A673 (cell line): Measurements from ENCODE around the gene ADAM12. TPM values are rescaled to one million over a fixed set of nuclear protein-coding genes. Genes with fewer than 3 reads are reported as not detected.

Experiments used
- BruUV-seq: library from RNA; stranded (reverse); fragments of 400-500 nt; replicated peaks from 2 replicates; lab custom pipeline; 2021; lab: Mats Ljungman, UMichigan
- CTCF ChIA-PET: fragments of 300-600 bp; sonication (Branson Sonifier 250); formaldehyde crosslinking; loops from one replicate; lab custom pipeline; 2022; ENCODE audit warnings: antibody characterized with exemption; lab: Charles Lee
- POLR2A ChIA-PET: fragments of 300-600 bp; sonication (Branson Sonifier 250); formaldehyde crosslinking; loops from one replicate; lab custom pipeline; 2022; ENCODE audit warnings: antibody characterized with exemption; ENCODE audit not compliant: low non-redundant PET; lab: Charles Lee
- DNase-seq: peaks from one replicate; pipeline ENCODE4 v3.0.0-alpha.2; 2015; ENCODE audit warnings: low spot score
- H3K27ac ChIP-seq: fragments of 200-600 bp; sonication (generic); 2 replicates; pipeline ENCODE4 v1.5.1; 2016; ENCODE audit warnings: mixed run types, low read depth, mild to moderate bottlenecking, mixed read lengths, antibody characterized with exemption, low read length; ENCODE audit not compliant: poor library complexity, severe bottlenecking
- H3K27me3 ChIP-seq: fragments of 200-600 bp; sonication (generic); replicated peaks from 2 replicates; pipeline ENCODE4 v1.6.1; 2017; ENCODE audit warnings: mixed run types, low read depth, mild to moderate bottlenecking, mixed read lengths, antibody characterized with exemption, low read length; ENCODE audit not compliant: insufficient read depth, poor library complexity
- H3K36me3 ChIP-seq: fragments of 200-600 bp; sonication (generic); 2 replicates; pipeline ENCODE4 v1.6.1; 2016; ENCODE audit warnings: mixed run types, mild to moderate bottlenecking, mixed read lengths, antibody characterized with exemption, low read length; ENCODE audit not compliant: insufficient read depth, poor library complexity, severe bottlenecking
- H3K4me1 ChIP-seq: fragments of 200-600 bp; sonication (generic); 2 replicates; pipeline ENCODE4 v1.6.1; 2017; ENCODE audit warnings: mixed run types, mild to moderate bottlenecking, mixed read lengths, antibody characterized with exemption, low read length; ENCODE audit not compliant: insufficient read depth, poor library complexity, severe bottlenecking
- H3K4me3 ChIP-seq: fragments of 200-600 bp; sonication (generic); 2 replicates; pipeline ENCODE4 v1.5.1; 2016; ENCODE audit warnings: low read depth, mixed run types, mild to moderate bottlenecking, mixed read lengths, low read length; ENCODE audit not compliant: poor library complexity, severe bottlenecking
- H3K9me3 ChIP-seq: fragments of 200-600 bp; sonication (generic); 2 replicates; pipeline ENCODE4 v1.6.1; 2016; ENCODE audit warnings: mixed run types, low read depth, mild to moderate bottlenecking, mixed read lengths, antibody characterized with exemption, low read length; ENCODE audit not compliant: poor library complexity, severe bottlenecking
- CTCF ChIP-seq: fragments of 300-800, 200-600 bp; sonication (generic); conservative IDR thresholded peaks from 2 replicates; pipeline ENCODE4 v1.5.1; 2017; ENCODE audit warnings: low read depth, mild to moderate bottlenecking, antibody characterized with exemption, low read length, moderate library complexity, mixed read lengths
- EZH2 ChIP-seq: fragments of 200-600 bp; sonication (generic); IDR thresholded peaks from 2 replicates; pipeline ENCODE4 v1.6.1; 2017; ENCODE audit warnings: borderline replicate concordance, low read depth, mild to moderate bottlenecking, mixed read lengths, antibody characterized with exemption, low read length; ENCODE audit not compliant: poor library complexity, severe bottlenecking
- intact Hi-C: fragments of 100-400 bp; cut with micrococcal nuclease; formaldehyde crosslinking; loops from one replicate; pipeline ENCODE4 v1.10.0; 2022; ENCODE audit not compliant: unreplicated experiment
- total RNA-seq: library from RNA; stranded (reverse); gene quantifications from 2 replicates; pipeline ENCODE4 v1.2.3, GENCODE V29; 2021

ADAM12 gene
- total RNA-seq, 1 experiment from 2014 or later: 0.17 TPM

DNA sequence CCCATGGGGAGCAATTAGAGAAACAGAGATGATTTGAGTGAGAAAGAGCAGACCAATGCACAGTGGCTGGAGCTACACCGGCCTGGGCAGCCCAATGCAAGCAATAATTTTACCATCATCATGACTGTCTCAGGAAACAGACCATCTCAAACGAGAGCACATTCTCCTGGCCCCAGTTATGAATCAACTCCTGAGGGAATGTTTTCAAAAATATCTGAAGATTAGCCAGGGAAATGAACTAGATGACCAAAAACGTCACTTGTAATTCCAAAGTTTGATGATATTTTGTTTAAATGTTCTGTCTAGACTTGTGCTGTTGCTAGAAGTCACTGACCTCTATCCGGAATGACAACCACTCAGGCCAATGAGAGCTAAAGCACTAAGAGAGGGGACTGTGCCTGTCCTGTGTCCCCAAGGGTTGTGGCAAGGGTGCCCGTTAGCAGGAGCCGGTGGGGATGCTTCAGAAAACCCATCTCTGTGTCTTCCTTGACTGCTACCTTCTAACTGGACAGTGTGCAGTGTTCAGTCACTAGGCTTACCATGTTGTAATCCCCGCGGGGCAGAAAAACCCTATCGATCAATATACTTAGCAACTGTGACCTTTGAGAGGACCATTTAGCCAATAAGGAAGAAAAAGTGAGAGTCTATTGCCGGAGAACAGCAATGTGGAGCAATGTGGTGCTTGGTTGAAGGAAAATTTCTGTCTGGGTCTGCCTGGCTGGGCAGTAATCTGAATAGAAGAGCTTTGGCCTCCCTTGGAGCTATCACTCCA is 202.4 kb downstream of the ADAM12 start:
- CTCF ChIA-PET: no interaction called here
- intact Hi-C loops: no loop called here
- Histone ChIP-seq H3K27ac (no peak overlapping the region), H3K4me1 (no peaks in the 10 kb centered on the region), H3K9me3 (no peaks in the 10 kb centered on the region), H3K4me3 (no peak overlapping the region), H3K27me3 (peaks cover 6% of the 10 kb centered on the region), H3K36me3 (no peaks in the 10 kb centered on the region)
- no peak for DNase-seq
- POLR2A ChIA-PET: no interaction called here
- TF ChIP-seq CTCF (no peak), EZH2 (no peak)
- BruUV-seq: no TSS peak

DNA sequence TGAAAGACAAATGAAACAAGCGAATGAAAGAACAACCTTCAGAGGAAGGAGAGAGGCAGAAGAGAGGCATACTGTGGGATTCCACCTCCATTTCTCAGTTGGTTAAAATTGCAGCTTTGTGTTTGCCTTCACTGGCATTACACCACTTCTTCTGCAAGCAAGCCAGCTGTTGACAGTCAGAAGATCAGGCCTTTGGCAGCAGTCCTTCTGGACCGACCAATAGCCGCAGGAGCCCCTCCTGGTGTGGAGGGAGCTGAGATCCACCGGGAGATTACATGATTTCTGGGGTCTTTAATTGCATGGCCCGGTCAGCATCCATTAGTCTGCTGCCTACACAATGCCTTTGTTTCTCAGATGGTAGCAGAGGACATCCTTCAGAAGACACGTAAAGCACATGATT is 206.7 kb downstream of the ADAM12 start:
- no peak for DNase-seq
- BruUV-seq: no TSS peak
- ChIA-PET POLR2A (no interaction called here), CTCF (no interaction called here)
- intact Hi-C loops: no loop called here
- Histone ChIP-seq H3K27ac (no peak overlapping the region), H3K4me3 (no peak overlapping the region), H3K27me3 (peaks cover 6% of the 10 kb centered on the region), H3K36me3 (no peaks in the 10 kb centered on the region), H3K4me1 (no peaks in the 10 kb centered on the region), H3K9me3 (no peaks in the 10 kb centered on the region)
- TF ChIP-seq CTCF (no peak), EZH2 (no peak)

- Histone ChIP-seq H3K27me3 (no peaks in the 10 kb centered on the region), H3K4me3 (no peak overlapping the region), H3K27ac (no peak overlapping the region), H3K9me3 (no peaks in the 10 kb centered on the region), H3K4me1 (no peaks in the 10 kb centered on the region), H3K36me3 (no peaks in the 10 kb centered on the region)
- CTCF ChIA-PET: no interaction called here
- DNase-seq: no peak
- intact Hi-C loops: no loop called here
- POLR2A ChIA-PET: no interaction called here
- no TSS peak for BruUV-seq
- TF ChIP-seq EZH2: no peak
- no peak for TF ChIP-seq CTCF
Measured at GRCh38 chr10:126179637-126180036, 208.6 kb downstream of the ADAM12 start.
